ENCODE results near the gene KDM4C. TPM values are rescaled to one million over a fixed set of nuclear protein-coding genes. Genes with fewer than 3 reads are reported as not detected.
"Not testable (repeated sequence)": the region's sequence is repeated elsewhere in the genome, so short reads cannot be mapped to it uniquely, and the experiment has no call there.

The KDM4C gene
- total RNA-seq, 1 donor from 2014 or later, result 14.2 TPM

DNA sequence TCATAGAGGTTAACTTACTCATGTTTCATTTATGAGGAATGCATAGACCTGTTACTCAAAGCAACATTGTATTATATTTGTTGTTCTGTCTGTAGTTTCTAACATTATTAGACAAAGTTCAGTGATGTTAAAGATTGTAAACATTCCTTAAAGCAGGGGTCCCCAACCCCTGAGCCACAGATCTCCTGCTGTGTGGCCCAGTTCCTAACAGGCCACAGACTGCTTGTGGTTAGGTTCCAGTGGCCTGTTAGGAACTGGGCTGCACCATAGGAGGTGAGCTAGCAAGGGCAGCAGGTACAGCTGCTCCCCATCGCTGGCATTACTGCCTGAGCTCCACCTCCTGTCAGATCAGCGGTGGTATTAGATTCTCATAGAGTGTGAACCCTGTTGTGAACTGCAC, 181.1 kb downstream of the KDM4C start:
- DNase-seq, result no peak
- ATAC-seq (ENCODE audit: poor library complexity), result no peak
- intact Hi-C loops (cut with DNase I), result no loop called here

DNA sequence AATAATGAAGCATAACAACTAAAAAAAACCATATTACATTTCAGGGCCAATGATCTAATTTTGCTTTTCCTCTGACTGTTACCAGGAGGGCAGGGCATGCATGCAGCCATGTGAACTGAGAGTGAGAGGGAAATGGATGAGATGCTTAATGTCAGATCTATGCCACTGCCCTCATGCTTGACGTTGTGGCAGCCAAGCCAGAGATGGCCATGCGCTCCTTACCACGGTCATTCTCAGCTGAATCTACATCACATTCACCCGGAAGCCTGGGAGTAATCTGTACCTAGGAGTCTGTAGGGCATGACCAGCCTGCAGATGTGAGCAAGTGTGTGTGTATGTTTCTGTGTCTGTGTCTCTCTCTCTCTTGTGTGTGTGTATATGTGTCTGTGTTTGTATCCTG, 183.7 kb downstream of the KDM4C start:
- DNase-seq (no peak), ATAC-seq (ENCODE audit: poor library complexity) (no peak)
- intact Hi-C loops (cut with DNase I), result no loop called here

DNA sequence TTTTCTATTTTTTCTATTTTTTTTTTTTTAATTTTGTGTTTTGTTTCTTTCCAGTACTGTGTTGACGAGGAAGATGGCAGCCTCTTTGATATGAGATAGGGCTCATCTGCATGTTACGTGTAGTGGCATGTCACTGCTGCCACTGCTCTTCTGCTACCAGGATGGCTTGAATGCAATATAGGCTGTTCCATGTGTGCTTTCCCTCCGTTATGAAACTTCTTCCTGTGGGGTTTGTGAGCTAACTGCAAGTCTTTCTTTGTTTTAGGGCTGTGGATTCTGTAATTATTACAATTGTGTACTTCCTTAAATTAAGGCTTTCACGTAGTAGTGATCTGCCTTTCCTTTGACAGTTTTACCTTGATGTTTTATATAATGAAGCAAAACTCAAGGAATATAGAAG, 184.6 kb downstream of the KDM4C start:
- intact Hi-C loops (cut with DNase I), result no loop called here
- no peak for DNase-seq
- ATAC-seq (ENCODE audit: poor library complexity), result no peak

DNA sequence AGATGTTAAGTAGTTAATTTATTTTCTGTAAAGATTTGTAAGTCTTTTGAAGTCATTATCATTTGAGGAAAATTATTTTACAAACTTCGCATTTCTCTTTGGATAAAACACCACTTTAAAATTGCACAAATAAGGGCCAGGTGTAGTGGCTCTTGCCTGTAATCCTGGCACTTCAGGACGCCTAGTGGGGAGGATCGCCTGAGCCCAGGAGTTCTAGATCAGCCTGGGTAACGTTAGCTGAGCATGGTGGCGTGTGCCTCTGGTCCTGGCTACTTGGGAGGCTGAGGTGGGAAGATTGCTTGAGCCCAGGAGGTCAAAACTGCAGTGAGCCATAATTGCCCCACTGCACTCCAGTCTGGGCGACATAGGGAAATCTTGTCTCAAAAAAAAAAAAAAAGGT, 185.5 kb downstream of the KDM4C start:
- no peak for ATAC-seq (ENCODE audit: poor library complexity)
- intact Hi-C loops (cut with DNase I), result no loop called here

DNA sequence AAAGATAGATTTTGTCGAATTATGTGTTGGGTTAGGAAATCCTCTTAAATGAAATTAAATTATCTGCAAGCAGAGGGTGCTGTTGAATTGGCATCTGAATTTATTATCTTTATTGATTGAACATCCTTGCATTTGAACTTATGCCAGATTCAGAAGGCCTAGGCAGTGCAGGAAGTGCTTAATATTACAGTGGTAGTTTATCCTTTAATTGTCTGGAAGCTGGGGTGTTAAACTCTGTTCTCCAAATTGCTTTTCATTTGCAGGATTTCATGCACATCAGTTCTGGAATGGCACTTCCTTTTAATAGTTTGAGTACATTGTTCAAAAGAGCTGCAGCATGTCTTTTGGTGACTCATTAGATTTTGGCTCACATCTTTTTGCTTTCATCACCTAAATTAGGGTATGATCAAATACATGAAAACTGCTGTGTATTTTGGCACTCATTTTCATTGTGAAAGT, 186.3 kb downstream of the KDM4C start:
- ATAC-seq (ENCODE audit: poor library complexity) (no peak), DNase-seq (no peak)
- intact Hi-C loops (cut with DNase I), result no loop called here

More for the DNA sequence above, 185.5 kb downstream of the KDM4C start:
- DNase-seq, result no peak

DNA sequence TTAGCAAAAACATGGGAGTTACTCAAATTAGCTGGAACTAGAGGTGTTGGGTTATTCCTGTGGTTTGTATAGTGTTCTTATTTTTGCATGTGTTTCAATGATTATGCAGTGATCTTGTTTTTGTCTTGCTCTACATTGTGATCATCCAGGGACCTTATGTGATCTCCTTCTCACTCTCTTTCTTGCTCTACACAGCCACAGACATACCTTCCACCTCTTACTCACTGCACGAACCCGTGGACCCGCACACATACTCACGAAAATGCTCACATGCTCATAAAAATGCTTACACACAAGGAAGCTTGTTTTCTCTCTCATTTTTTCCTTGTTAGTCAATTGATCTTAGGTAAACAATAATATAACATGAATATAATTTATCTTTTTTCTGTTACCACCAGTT, 187.1 kb downstream of the KDM4C start:
- ATAC-seq (ENCODE audit: poor library complexity) (no peak), DNase-seq (no peak)
- intact Hi-C loops (cut with DNase I), result no loop called here

DNA sequence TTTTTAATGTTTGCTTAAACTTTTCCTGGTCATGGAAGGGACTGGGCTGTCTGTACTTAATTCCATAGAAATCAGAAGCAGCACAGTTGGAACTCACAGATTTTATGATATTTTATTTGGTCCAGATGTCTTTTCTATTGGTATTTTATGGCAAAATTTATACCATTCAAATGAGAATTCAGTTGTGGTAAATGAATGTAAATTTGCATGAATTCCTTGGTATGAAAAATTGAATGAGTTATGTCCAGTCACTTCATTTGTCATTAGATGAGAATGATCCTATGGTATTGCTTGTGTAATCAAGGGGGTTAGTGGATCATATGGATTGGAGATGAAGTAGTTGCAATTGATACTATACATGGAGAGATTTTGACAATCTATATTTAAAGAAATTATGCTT, 188.0 kb downstream of the KDM4C start:
- intact Hi-C loops (cut with DNase I), result no loop called here

DNA sequence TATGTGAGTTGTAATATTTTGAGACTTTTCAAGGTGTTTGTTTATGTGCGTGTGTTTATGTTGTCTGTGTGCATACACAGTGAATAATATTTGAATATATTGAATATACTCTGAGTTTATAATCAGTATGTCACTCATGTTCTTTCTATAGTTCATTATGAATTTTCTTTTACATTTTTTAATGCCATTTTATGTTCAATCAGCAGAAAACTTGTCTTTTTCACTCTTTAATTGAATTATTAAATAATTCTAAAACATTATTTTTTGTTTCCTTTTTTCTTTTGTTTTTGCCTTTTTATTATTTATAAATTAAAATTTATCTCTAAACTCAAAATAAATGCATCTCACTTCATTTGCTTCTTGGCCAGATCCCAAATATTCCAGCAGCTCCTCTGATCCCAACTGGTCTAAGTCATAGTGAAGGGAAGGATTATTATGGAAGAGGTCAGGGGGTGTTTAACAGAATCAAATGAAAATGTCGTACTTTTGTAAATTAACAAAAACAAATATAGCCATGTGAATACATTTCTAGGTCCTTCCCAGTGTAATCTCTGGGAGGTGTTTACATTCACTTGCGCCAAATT, 188.9 kb downstream of the KDM4C start:
- ATAC-seq (ENCODE audit: poor library complexity) (no peak), DNase-seq (no peak)
- intact Hi-C loops (cut with DNase I), result no loop called here

More for the DNA sequence above, 188.0 kb downstream of the KDM4C start:
- no peak for ATAC-seq (ENCODE audit: poor library complexity)
- no peak for DNase-seq

DNA sequence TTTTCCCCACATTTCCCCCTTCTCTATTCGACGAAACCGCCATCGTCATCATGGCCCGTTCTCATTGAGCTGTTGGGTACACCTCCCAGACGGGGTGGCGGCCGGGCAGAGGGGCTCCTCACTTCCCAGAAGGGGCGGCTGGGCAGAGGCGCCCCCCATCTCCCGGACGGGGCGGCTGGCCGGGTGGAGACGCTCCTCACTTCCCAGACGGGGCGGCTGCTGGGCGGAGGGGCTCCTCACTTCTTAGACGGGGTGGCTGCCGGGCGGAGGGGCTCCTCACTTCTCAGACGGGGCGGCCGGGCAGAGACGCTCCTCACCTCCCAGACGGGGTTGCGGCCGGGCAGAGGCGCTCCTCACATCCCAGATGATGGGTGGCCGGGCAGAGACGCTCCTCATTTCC, 191.1 kb downstream of the KDM4C start:
- DNase-seq; ATAC-seq (ENCODE audit: poor library complexity); intact Hi-C loops (cut with DNase I): not testable (repeated sequence)

DNA sequence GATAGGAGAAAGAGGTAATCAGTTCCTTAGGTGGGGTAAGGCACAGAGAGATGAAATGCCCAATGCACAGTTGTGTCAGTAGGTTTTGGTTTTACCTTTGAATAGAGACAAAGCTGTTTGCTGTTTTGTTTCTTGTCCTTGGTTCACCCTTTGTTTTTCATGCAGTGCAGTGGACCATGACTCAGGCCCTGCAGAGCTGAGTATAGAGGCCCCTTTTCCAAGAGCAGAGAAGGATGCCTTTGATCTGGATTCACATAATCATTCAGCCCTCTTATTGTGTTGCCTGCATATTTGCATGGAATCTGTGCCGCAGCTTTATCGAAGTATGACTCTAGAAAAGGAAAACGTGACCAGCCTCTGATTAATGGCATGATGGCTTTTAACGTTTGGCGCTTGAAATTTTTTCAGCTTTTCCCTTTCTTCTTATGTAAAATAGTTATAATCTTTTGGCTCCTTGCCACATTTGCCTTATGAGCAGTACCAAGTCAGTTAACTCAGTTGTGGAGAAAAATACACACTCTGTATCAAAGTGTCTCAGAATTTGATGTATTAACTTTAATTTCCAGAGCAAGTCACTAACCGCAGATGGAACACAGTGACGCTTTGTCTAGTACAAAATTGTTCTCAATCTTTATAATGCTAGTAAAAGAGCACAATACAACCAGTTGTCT, 197.6 kb downstream of the KDM4C start:
- ATAC-seq (ENCODE audit: poor library complexity) (peak; percentile 57), DNase-seq (no peak)
- intact Hi-C loops (cut with DNase I), result no loop called here

DNA sequence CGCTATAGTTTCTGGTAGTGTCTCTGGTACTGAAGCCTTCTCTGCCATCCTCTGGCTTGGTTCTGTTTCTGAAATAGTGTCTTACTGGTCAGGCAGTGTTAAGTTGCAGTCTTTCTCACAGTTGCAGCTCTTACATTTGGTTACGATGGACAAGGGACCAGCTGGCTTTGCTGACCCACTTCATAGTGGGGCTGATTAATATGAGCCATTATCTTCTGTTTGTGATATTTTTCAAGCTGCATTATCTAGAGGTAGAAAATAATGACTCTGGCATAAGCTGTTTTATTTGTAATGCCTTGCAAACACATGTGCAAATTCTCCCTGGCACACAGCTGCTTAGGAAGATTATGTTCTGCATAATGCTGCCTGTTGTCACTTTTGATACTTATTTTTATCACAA, 199.1 kb downstream of the KDM4C start:
- ATAC-seq (ENCODE audit: poor library complexity) (no peak), DNase-seq (no peak)
- intact Hi-C loops (cut with DNase I), result no loop called here

DNA sequence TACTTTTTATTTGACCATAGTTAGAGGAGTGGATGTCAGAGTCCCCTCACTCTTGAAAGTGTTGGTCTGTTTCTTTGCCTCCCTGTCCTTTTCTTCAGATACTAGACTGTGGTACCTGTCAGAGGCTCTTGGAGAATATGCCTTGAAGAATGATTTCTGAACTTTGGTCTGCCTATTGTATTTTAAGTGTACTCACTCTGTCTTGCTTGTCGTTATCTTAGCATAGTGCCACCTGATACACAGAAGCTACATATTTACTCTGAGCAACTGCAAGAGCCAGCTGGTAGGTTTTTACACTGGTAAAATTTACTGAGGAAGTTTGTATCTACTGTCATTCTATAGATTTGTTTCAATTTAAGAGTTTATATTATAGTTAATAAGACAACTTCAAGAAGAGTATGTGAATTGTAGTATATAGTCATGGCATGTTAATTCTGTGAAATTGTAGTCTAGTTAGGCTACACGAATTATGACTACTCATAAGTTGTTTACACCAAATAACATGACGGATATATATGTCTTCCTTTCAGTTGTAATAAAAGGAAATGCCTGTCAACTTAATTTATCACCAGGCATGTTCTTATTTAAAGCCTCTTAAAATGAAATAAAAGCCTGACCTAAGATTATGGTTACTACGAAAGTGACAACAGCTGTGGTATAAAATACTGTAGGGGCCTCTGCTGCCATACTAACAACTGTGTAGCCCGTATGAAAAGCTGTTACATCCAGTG, 201.7 kb downstream of the KDM4C start:
- intact Hi-C loops (cut with DNase I), result no loop called here
- DNase-seq (no peak), ATAC-seq (ENCODE audit: poor library complexity) (no peak)

DNA sequence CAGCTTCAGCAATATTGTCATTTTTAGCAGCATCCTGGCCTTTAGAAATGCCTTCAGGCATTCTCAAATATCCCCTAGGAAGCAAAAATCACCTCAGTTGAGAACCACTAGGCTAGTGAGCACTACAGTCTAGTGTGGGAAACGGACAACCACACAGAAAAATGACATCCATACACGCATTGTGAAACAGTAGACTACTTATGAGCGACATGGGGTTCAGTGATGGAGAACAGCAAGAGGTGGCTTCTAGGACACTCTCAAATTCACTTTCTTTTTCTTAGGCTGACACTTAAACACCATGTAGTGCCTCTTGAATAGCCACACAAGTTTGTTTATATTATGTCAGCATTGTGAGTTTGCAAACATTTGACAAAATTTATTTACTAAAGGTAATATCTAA, 203.0 kb downstream of the KDM4C start:
- intact Hi-C loops (cut with DNase I), result no loop called here
- ATAC-seq (ENCODE audit: poor library complexity) (no peak), DNase-seq (no peak)

DNA sequence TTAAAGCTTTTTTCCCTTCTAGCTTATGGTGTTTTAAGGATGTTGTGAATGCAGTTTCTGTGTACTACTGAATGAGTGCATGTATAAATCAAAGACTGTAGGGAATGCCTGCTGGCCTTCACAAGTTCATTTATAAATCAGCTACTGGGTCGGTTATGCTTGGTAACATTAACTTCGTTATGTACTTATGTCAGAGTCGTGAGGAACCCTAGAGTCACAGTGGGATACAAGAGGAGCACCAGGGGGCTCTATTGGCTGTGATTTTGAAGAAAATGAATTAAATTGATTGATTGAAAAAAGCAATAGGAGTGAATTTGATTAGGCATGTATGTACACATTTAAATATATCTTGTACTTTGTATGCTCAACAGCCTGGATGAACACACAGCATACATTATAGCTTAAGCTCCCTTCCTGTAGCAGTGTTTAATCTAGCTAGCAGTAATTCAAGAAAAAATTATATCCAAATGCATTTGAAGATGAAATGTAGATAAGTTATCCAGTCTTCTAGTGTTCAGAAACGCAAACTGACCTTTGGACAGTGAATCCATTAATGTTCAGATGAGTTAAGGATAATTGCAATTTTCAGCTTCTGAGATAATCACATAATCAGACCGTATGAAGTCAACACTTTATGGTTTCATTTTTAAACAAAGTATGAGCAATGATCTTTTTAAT, 204.2 kb downstream of the KDM4C start:
- no peak for ATAC-seq (ENCODE audit: poor library complexity)
- intact Hi-C loops (cut with DNase I), result no loop called here
- no peak for DNase-seq

DNA sequence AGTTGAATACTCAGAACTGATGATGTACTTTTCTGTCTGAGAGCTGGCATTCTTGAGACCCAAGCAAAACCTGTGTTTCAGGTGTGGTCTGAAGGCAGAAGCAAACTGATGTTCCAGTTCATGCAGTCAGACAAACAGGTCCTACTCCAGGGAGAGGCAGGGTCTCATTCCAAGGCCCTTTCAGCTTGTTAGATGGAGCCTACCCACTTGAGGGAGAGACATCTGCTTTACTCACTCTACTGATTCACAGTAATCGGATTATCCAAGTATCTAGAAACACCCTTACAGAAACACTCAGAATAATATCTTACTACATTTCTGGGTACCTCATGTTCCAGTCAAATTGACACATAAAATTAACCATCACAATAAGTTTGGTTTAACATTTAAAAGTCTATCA, 207.8 kb downstream of the KDM4C start:
- DNase-seq (no peak), ATAC-seq (ENCODE audit: poor library complexity) (no peak)
- intact Hi-C loops (cut with DNase I), result no loop called here

DNA sequence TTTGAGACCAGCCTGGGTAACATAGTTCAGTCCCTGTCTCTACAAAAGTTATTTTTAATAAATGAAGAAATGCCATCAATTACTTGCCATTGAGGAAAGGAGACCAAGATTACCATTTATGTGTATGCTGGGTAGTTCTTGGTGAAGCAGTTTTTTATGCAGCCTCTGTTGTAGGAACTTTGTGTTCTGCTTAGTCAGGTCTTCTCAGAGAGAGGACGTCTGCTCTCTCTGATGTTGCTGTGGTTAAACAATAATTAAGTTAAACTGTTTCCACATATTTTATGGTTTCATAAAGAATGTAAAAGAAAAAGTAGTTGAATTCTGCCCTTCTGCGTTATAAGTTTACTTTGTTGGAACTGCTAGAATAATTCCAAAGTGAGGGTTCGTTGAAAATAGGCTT, 210.5 kb downstream of the KDM4C start:
- ATAC-seq (ENCODE audit: poor library complexity), result no peak
- no peak for DNase-seq
- intact Hi-C loops (cut with DNase I), result no loop called here

DNA sequence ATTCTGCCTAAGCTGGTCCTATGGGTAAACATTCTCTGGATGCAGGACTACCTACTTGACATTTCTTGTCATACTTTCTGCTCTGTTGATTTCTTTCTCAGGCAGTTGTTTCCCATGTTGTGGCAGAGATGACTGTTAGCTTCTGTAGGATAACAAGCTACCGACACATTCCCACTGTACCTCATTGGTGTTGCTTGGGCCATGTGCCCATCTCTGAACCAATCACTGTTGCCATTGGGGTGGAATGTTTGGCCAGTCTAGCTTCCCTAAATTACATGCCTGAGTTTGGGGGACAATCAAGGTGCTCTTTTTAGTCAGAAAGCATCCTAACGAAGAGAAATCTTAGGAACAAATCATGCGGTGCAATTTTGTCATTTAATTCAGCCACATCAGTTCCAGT, 212.0 kb downstream of the KDM4C start:
- intact Hi-C loops (cut with DNase I), result no loop called here
- no peak for DNase-seq
- no peak for ATAC-seq (ENCODE audit: poor library complexity)

DNA sequence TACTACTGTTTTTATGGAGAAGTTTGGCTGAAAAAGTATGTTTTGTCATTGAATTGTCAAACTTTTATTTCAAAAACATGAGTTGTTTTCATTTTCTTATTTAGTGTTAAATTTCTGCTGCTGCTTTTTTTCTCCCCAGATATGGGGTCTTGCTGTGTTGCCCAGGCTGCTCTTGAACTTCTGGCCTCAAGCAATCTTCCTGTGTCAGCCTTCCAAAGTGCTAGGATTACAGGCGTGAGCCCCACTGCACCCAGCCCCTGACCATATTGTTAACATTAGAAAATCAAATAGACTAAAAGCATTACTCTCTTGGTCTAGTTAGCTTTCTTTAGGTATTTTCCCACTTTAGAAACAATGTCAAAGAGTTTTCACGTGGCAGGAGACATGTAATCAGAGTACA, 215.3 kb downstream of the KDM4C start:
- intact Hi-C loops (cut with DNase I), result no loop called here
- ATAC-seq (ENCODE audit: poor library complexity), result no peak
- DNase-seq, result no peak

DNA sequence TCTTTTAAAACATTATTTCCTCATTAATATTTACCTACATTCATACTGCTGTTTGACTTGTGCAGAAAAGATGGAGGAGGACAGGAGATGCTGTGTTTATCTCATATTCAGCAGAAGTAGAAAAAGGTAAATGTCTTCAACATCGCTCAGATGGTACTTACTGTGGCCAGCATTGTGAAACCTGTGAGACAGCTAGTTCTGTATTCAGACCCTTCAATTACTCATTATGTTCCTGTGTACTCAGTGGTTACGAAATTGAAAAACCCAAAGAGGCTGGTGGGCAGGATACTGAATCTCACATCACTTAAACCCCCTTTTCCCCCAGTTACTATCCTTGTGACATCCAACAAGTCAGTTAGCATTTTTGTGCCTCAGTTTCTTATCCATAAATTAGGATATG, 216.0 kb downstream of the KDM4C start:
- intact Hi-C loops (cut with DNase I), result no loop called here

DNA sequence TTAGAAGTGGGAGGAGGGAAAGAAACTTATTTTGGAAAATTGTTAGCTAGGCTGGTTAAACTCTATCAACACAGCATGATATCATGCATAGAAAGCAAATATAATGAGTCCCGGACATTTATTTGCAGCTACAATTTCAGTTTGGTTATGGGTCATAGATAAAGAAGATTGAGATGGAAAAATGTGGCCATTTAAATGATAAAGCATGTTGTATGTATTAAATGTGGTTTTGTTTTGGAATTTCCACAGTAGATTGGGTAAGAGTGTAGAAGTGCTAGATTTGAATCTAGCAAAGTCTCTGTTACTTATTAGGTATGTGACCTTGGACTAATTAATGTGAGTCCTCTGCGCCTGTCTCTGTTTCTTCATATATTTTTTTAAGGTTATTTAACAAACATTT, 217.4 kb downstream of the KDM4C start:
- intact Hi-C loops (cut with DNase I), result no loop called here
- ATAC-seq (ENCODE audit: poor library complexity) (no peak), DNase-seq (no peak)

More for the DNA sequence above, 216.0 kb downstream of the KDM4C start:
- ATAC-seq (ENCODE audit: poor library complexity), result no peak
- no peak for DNase-seq

Measured in Right ventricle myocardium superior (tissue), 1 donor.